ENCODE results near the gene ARFGEF2.

DNA sequence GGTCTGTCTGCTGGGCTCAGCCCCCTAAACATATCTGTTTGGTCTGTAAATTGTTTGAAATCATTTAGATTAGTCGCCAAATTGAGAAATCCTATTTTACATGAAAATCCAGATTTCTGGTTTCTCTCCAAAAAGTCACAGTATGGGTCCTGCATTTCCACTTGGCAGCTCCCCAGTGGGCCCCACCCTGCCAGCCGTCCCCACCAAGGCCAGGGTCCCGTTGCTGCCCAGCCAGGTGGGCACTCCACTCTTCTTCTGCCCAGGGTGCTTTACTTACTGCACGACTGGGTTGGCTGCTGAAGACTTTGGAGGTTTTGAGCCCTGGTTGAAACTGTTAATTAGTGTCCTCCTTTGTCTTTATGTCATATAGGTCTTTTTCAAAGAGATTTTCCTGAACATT, 50.4 kb downstream of the ARFGEF2 start:
- TF ChIP-seq, protein P1, sequence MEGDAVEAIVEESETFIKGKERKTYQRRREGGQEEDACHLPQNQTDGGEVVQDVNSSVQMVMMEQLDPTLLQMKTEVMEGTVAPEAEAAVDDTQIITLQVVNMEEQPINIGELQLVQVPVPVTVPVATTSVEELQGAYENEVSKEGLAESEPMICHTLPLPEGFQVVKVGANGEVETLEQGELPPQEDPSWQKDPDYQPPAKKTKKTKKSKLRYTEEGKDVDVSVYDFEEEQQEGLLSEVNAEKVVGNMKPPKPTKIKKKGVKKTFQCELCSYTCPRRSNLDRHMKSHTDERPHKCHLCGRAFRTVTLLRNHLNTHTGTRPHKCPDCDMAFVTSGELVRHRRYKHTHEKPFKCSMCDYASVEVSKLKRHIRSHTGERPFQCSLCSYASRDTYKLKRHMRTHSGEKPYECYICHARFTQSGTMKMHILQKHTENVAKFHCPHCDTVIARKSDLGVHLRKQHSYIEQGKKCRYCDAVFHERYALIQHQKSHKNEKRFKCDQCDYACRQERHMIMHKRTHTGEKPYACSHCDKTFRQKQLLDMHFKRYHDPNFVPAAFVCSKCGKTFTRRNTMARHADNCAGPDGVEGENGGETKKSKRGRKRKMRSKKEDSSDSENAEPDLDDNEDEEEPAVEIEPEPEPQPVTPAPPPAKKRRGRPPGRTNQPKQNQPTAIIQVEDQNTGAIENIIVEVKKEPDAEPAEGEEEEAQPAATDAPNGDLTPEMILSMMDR (conservative IDR thresholded peaks at IDR 0.05; ENCODE audit: low read length), result no peak
- no peak for TF ChIP-seq EZH2phosphoT487 (IDR thresholded peaks at IDR 0.05; ENCODE audit: borderline replicate concordance)

Measured in Loucy (cell line).